MM.1S (cell line): ENCODE data around the gene MCRIP1.

ENCODE experiments used
- DNase-seq: peaks from one replicate; pipeline ENCODE4 v3.0.0-alpha.2; 2015
- H2AFZ ChIP-seq: fragments of 300-600 bp; sonication (generic); 2 replicates; pipeline ENCODE4 v1.6.0; 2016; ENCODE audit warnings: antibody characterized with exemption, low read length
- H3F3A ChIP-seq: fragments of 300-600 bp; sonication (generic); 2 replicates; pipeline ENCODE4 v1.6.1; 2016; ENCODE audit warnings: mild to moderate bottlenecking, antibody characterized with exemption, low read length, moderate library complexity, mixed read lengths; ENCODE audit not compliant: insufficient read depth
- H3K27ac ChIP-seq: fragments of 300-600 bp; sonication (generic); 2 replicates; pipeline ENCODE4 v1.5.1; 2016; ENCODE audit warnings: mild to moderate bottlenecking, low read length
- H3K27me3 ChIP-seq: fragments of 300-600 bp; sonication (generic); replicated peaks from 2 replicates; pipeline ENCODE4 v1.6.0; 2016; ENCODE audit warnings: low read length; ENCODE audit not compliant: insufficient read depth
- H3K36me3 ChIP-seq: fragments of 300-600 bp; sonication (generic); replicated peaks from 2 replicates; pipeline ENCODE4 v1.6.1; 2016; ENCODE audit warnings: mild to moderate bottlenecking, low read length, mixed read lengths; ENCODE audit not compliant: insufficient read depth
- H3K4me1 ChIP-seq: fragments of 300-600 bp; sonication (generic); 2 replicates; pipeline ENCODE4 v1.6.1; 2016; ENCODE audit warnings: low read length, mixed read lengths
- H3K4me2 ChIP-seq: fragments of 300-600 bp; sonication (generic); 2 replicates; pipeline ENCODE4 v1.6.0; 2016; ENCODE audit warnings: low read depth, low read length
- H3K4me3 ChIP-seq: fragments of 300-600 bp; sonication (generic); 2 replicates; pipeline ENCODE4 v1.5.1; 2016; ENCODE audit warnings: low read length, mixed read lengths
- H3K79me2 ChIP-seq: fragments of 300-600 bp; sonication (generic); 2 replicates; pipeline ENCODE4 v1.6.1; 2016; ENCODE audit warnings: mixed run types, low read length, mixed read lengths
- H3K9ac ChIP-seq: fragments of 300-600 bp; sonication (generic); 2 replicates; pipeline ENCODE4 v1.6.1; 2016; ENCODE audit warnings: low read length, mixed read lengths
- H3K9me2 ChIP-seq: fragments of 300-600 bp; sonication (generic); replicated peaks from 2 replicates; pipeline ENCODE4 v1.6.1; 2016; ENCODE audit warnings: mild to moderate bottlenecking, low read length, mixed read lengths; ENCODE audit not compliant: insufficient read depth
- H3K9me3 ChIP-seq: fragments of 300-600 bp; sonication (generic); replicated peaks from 2 replicates; pipeline ENCODE4 v1.6.1; 2016; ENCODE audit warnings: mild to moderate bottlenecking, low read length, mixed read lengths; ENCODE audit not compliant: insufficient read depth
- H4K20me1 ChIP-seq: fragments of 300-600 bp; sonication (generic); 2 replicates; pipeline ENCODE4 v1.6.1; 2016; ENCODE audit warnings: mild to moderate bottlenecking, low read length, moderate library complexity, mixed read lengths; ENCODE audit not compliant: insufficient read depth
- CTCF ChIP-seq: fragments of 300-600 bp; sonication (generic); IDR thresholded peaks from 2 replicates; pipeline ENCODE4 v1.5.1; 2016; ENCODE audit warnings: antibody characterized with exemption, low read length, mixed read lengths
- EZH2 ChIP-seq: fragments of 300-600 bp; sonication (generic); optimal IDR thresholded peaks from 2 replicates; pipeline ENCODE3; 2017; ENCODE audit warnings: low read depth, mild to moderate bottlenecking, antibody characterized with exemption, low read length, mixed read lengths
- EZH2phosphoT487 ChIP-seq: fragments of 300-600 bp; sonication (generic); IDR thresholded peaks from 2 replicates; pipeline ENCODE4 v1.6.1; 2018; ENCODE audit warnings: antibody characterized with exemption, low read length

MCRIP1 gene

GRCh38 chr17:81842725-81843504 lies 9.8 kb upstream of the MCRIP1 start:
- no peak overlapping the region for H3K27ac ChIP-seq
- peaks cover 5% of the 10 kb centered on the region; the same call in 1 of the 2 replicates for H3K79me2 ChIP-seq
- peaks cover 15% of the 10 kb centered on the region; the same call in 1 of the 2 replicates for H3F3A ChIP-seq
- DNase-seq = no peak
- no peak overlapping the region for H3K4me3 ChIP-seq
- no peak overlapping the region for H3K4me2 ChIP-seq
- no peaks in the 10 kb centered on the region for H3K9me2 ChIP-seq
- no peak overlapping the region for H2AFZ ChIP-seq
- H4K20me1 ChIP-seq = no peaks in the 10 kb centered on the region; the same call in 1 of the 2 replicates
- no peaks in the 10 kb centered on the region for H3K4me1 ChIP-seq
- H3K9me3 ChIP-seq = no peaks in the 10 kb centered on the region
- peaks cover 16% of the 10 kb centered on the region; the same call in 1 of the 2 replicates for H3K36me3 ChIP-seq
- H3K9ac ChIP-seq = no peak overlapping the region
- no peaks in the 10 kb centered on the region; the same call in 1 of the 2 replicates for H3K27me3 ChIP-seq
- no peak for TF ChIP-seq CTCF
- TF ChIP-seq EZH2phosphoT487 = no peak
- TF ChIP-seq EZH2 = no peak

GRCh38 chr17:81842378-81842724 lies 9.3 kb upstream of the MCRIP1 start:
- Histone ChIP-seq H4K20me1 (no peaks in the 10 kb centered on the region; the same call in 1 of the 2 replicates), H3K27me3 (no peaks in the 10 kb centered on the region; the same call in 1 of the 2 replicates), H3K36me3 (peaks cover 14% of the 10 kb centered on the region; the same call in 1 of the 2 replicates), H3K9ac (no peak overlapping the region), H3K9me2 (no peaks in the 10 kb centered on the region), H2AFZ (no peak overlapping the region), H3K27ac (no peak overlapping the region), H3K4me1 (no peaks in the 10 kb centered on the region), H3K4me2 (no peak overlapping the region), H3F3A (peaks cover 14% of the 10 kb centered on the region; the same call in 1 of the 2 replicates), H3K4me3 (no peak overlapping the region), H3K79me2 (peaks cover 5% of the 10 kb centered on the region; the same call in 1 of the 2 replicates), H3K9me3 (no peaks in the 10 kb centered on the region)
- no peak for TF ChIP-seq CTCF
- TF ChIP-seq EZH2 = no peak
- TF ChIP-seq EZH2phosphoT487 = no peak
- no peak for DNase-seq

GRCh38 chr17:81841866-81842265 lies 8.8 kb upstream of the MCRIP1 start:
- no peak for TF ChIP-seq CTCF
- TF ChIP-seq EZH2phosphoT487 = no peak
- no peak for TF ChIP-seq EZH2
- Histone ChIP-seq H3K4me3 (no peak overlapping the region), H3K79me2 (no peaks in the 10 kb centered on the region), H3K27ac (no peak overlapping the region), H3K27me3 (no peaks in the 10 kb centered on the region; the same call in 1 of the 2 replicates), H3K4me2 (no peak overlapping the region), H3K9me2 (no peaks in the 10 kb centered on the region), H3K36me3 (peaks cover 11% of the 10 kb centered on the region; the same call in 1 of the 2 replicates), H3K4me1 (no peaks in the 10 kb centered on the region), H4K20me1 (no peaks in the 10 kb centered on the region; the same call in 1 of the 2 replicates), H3K9me3 (no peaks in the 10 kb centered on the region), H3K9ac (no peak overlapping the region), H3F3A (peaks cover 10% of the 10 kb centered on the region; the same call in 1 of the 2 replicates), H2AFZ (no peak overlapping the region)
- DNase-seq = no peak
